HepG2 (cell line): Measurements from ENCODE around the gene CMPK1. TPM values are rescaled to one million over a fixed set of nuclear protein-coding genes. Genes with fewer than 3 reads are reported as not detected.

ENCODE experiments used
- ATAC-seq: fragments of 200-7000 bp; cut with Tn5 transposase; 3 replicates; pipeline ENCODE4 v1.9.1; 2020; ENCODE audit warnings: mild to moderate bottlenecking, moderate library complexity
- BruUV-seq: library from RNA; stranded (reverse); fragments of 400-500 nt; replicated peaks from 2 replicates; lab custom pipeline; 2021; lab: Mats Ljungman, UMichigan
- CTCF ChIA-PET: fragments of 300-600 bp; formaldehyde crosslinking; extraction: SDS; loops from one replicate; lab custom pipeline; 2021; ENCODE audit warnings: low total read pairs, inconsistent platforms, low intra/inter-chr PET ratio; lab: Yijun Ruan, JAX
- POLR2A ChIA-PET: fragments of 350-600 bp; sonication (Branson Sonifier 250); formaldehyde crosslinking; loops from one replicate; lab custom pipeline; 2020; ENCODE audit warnings: antibody characterized with exemption, inconsistent platforms; lab: Yijun Ruan, JAX
- DNase-seq: peaks from one replicate; pipeline ENCODE4 v3.0.0-alpha.2; 2015; ENCODE audit warnings: low spot score
- FAIRE-seq: peaks from 3 replicates; lab custom pipeline; 2011; peaks lifted over from hg19 to GRCh38; lab: Jason Lieb, UNC
- H2AFZ ChIP-seq: one replicate; pipeline ENCODE4 v1.6.1; 2011; ENCODE audit warnings: low read length, inconsistent platforms
- H3K27ac ChIP-seq: fragments of 300-600 bp; 3 replicates; pipeline ENCODE4 v1.8.0; 2011; ENCODE audit warnings: mixed run types, mild to moderate bottlenecking, mixed read lengths, low read length, inconsistent platforms; ENCODE audit not compliant: insufficient read depth; ENCODE audit errors: extremely low read length
- H3K27me3 ChIP-seq, 2 experiments: fragments of 200-600 bp in 1 of 2; 2 replicates in 1 of 2; 3 replicates in 1 of 2; pipeline versions ENCODE4 v1.6.0 to v1.8.0; 2011; ENCODE audit warnings: low read length in 2 of 2, mild to moderate bottlenecking in 2 of 2, moderate library complexity in 2 of 2, inconsistent platforms in 1 of 2; ENCODE audit not compliant: insufficient read depth in 2 of 2, control insufficient read depth in 1 of 2
- H3K36me3 ChIP-seq, 2 experiments: fragments of 200-600 bp in 1 of 2; replicated peaks in 1 of 2; 2 replicates in 1 of 2; 3 replicates in 1 of 2; pipeline versions ENCODE4 v1.5.1 to v1.8.0; 2011; ENCODE audit warnings: low read length in 2 of 2, inconsistent platforms in 1 of 2; ENCODE audit not compliant: insufficient read depth in 2 of 2, control insufficient read depth in 1 of 2
- H3K4me1 ChIP-seq: 2 replicates; pipeline ENCODE4 v1.5.1; 2012; ENCODE audit warnings: low read length, inconsistent platforms; ENCODE audit not compliant: insufficient read depth
- H3K4me2 ChIP-seq: 2 replicates; pipeline ENCODE4 v1.6.0; 2011; ENCODE audit warnings: low read depth, low read length, inconsistent platforms
- H3K4me3 ChIP-seq, 3 experiments: fragments of 200-600 bp in 1 of 3; sonication (generic), shearing (Covaris generic) in 1 of 3; replicated peaks in 1 of 3; 2 replicates each; pipeline ENCODE4 v1.5.1; 2011 to 2016; ENCODE audit warnings: low read length in 3 of 3, inconsistent platforms in 2 of 3, low read depth in 2 of 3, mild to moderate bottlenecking in 2 of 3, control low read depth in 1 of 3, mixed read lengths in 1 of 3; ENCODE audit not compliant: insufficient read depth in 1 of 3
- H3K79me2 ChIP-seq: one replicate; pipeline ENCODE4 v1.6.1; 2011; ENCODE audit warnings: low read length, inconsistent platforms; ENCODE audit not compliant: insufficient read depth
- H3K9ac ChIP-seq: 2 replicates; pipeline ENCODE4 v1.6.0; 2011; ENCODE audit warnings: mild to moderate bottlenecking, low read depth, low read length, inconsistent platforms; ENCODE audit not compliant: insufficient read depth
- H3K9me3 ChIP-seq: 2 replicates; pipeline ENCODE4 v1.5.1; 2012; ENCODE audit warnings: mild to moderate bottlenecking, low read length
- H4K20me1 ChIP-seq: 2 replicates; pipeline ENCODE4 v1.6.0; 2011; ENCODE audit warnings: inconsistent platforms, mild to moderate bottlenecking, low read length, moderate library complexity; ENCODE audit not compliant: insufficient read depth
- BORCS8-MEF2B ChIP-seq: sonication (generic); formaldehyde crosslinking; IDR thresholded peaks from 2 replicates; pipeline ENCODE4 v1.8.0; 2022; ENCODE audit warnings: mild to moderate bottlenecking, missing genetic modification reagents
- CBX5 ChIP-seq: sonication (generic); formaldehyde crosslinking; IDR thresholded peaks from 2 replicates; pipeline ENCODE4 v1.4.0; 2020; ENCODE audit warnings: missing genetic modification reagents, borderline replicate concordance
- FLYWCH1 ChIP-seq: sonication (generic); formaldehyde crosslinking; IDR thresholded peaks from 2 replicates; pipeline ENCODE4 v1.8.1; 2023; ENCODE audit warnings: mild to moderate bottlenecking, missing genetic modification reagents
- GABPA ChIP-seq, 2 experiments: IDR thresholded peaks; 2 replicates each; pipeline ENCODE4 v1.6.1; 2011 to 2016; ENCODE audit warnings: low read depth in 2 of 2, low read length in 1 of 2, missing biosample characterization in 1 of 2, missing genetic modification characterization in 1 of 2
- HNF1A ChIP-seq, 2 experiments: sonication (generic) in 1 of 2; formaldehyde crosslinking in 1 of 2; IDR thresholded peaks; 2 replicates each; pipeline versions ENCODE4 v1.4.0 to v1.6.1; 2016 to 2020; ENCODE audit warnings: borderline replicate concordance in 1 of 2, low read depth in 1 of 2, mild to moderate bottlenecking in 1 of 2, missing genetic modification reagents in 1 of 2
- MBNL3 ChIP-seq: fragments of 250-450 bp; sonication (Bioruptor Pico); conservative IDR thresholded peaks from 2 replicates; pipeline ENCODE4 v1.8.0; 2022; ENCODE audit warnings: mild to moderate bottlenecking, inconsistent platforms
- NAIF1 ChIP-seq: sonication (generic); formaldehyde crosslinking; IDR thresholded peaks from 2 replicates; pipeline ENCODE4 v1.5.0; 2020; ENCODE audit warnings: mild to moderate bottlenecking, missing genetic modification reagents, borderline replicate concordance
- PHB2 ChIP-seq: fragments of 450-650 bp; IDR thresholded peaks from 2 replicates; pipeline ENCODE4 v1.6.1; 2018; ENCODE audit not compliant: partially characterized antibody
- TARDBP ChIP-seq: sonication (generic); formaldehyde crosslinking; IDR thresholded peaks from 2 replicates; pipeline ENCODE4 v1.8.0; 2022; ENCODE audit warnings: mild to moderate bottlenecking, missing genetic modification reagents
- ZFX ChIP-seq: sonication (generic); formaldehyde crosslinking; IDR thresholded peaks from 2 replicates; pipeline ENCODE4 v1.4.0; 2020; ENCODE audit warnings: mild to moderate bottlenecking, low read depth, missing genetic modification reagents, moderate library complexity
- WGBS: methylation state at CpG from one replicate; pipeline ENCODE4 v1.1.6; 2017; ENCODE audit warnings: low lambda C conversion rate; 5-methylcytosine and 5-hydroxymethylcytosine counted together
- in situ Hi-C: cut with HindIII; loops from 2 replicates; pipeline ENCODE4 v1.10.0; 2017; ENCODE audit warnings: low pct_unique_long_range_greater_than_20kb; ENCODE audit not compliant: extremely low pct_ligation_motif_present
- intact Hi-C: fragments of 100-400 bp; cut with micrococcal nuclease; formaldehyde crosslinking; loops from one replicate; pipeline ENCODE4 v1.10.0; 2022; ENCODE audit not compliant: unreplicated experiment
- polyA plus RNA-seq, 8 experiments: library from polyadenylated mRNA; depleted of rRNA in 3 of 8; stranded (reverse) in 7 of 8; unstranded in 1 of 8; fragments of >200 nt; fragmentation: Illumina TruSeq in 4 of 8; extraction: Trizol in 4 of 8; gene quantifications; 2 replicates each; pipeline versions ENCODE4 v1.2.1 to v1.2.3, GENCODE V29; 2011 to 2016; ENCODE audit warnings: low read depth in 4 of 8, missing spikeins in 1 of 8, mixed read lengths in 1 of 8; ENCODE audit not compliant: insufficient read depth in 1 of 8
- total RNA-seq, 5 experiments: library from RNA; depleted of rRNA; stranded (reverse); fragments of >200 nt; fragmentation: Illumina TruSeq; extraction: Trizol; gene quantifications; 2 replicates each; pipeline ENCODE4 v1.2.3, GENCODE V29; 2016; ENCODE audit warnings: low read depth in 1 of 5

CMPK1 gene
- total and polyA plus RNA-seq, 2 of the 13 experiments (the other 11 are each of a cell fraction or from before 2014, with no cell fraction given) = 38.3 to 92.0 TPM

DNA sequence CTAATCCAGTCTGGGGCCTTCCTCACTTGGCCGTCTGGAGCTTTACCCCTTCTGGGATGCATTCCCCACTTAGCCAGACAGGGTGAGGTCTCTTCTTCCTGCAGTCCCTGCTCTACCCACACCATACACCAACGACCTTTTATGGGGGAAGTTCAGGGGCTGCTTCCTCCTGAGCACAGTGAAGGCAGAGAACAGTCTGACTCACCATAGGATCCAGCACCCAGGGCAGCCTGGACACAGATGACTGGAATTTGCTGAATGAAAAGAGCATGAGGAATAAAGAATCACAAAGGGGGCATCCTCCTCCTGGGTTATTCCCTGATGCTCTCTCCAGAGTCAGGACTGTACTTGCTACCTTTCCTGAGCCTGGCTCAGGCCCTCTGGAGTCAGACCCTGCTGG lies 77.8 kb downstream of the CMPK1 start:
- no peaks in the 10 kb centered on the region for H4K20me1 ChIP-seq
- in situ Hi-C loops = no loop called here
- H3K36me3 ChIP-seq = no peaks in the 10 kb centered on the region
- TF ChIP-seq CBX5 (CRISPR knock-in tag) (no peak), NAIF1 (CRISPR knock-in tag) (no peak), PHB2 (no peak), FLYWCH1 (CRISPR knock-in tag) (no peak)
- DNase-seq (no peak), FAIRE-seq (no peak), ATAC-seq (peak; percentile 30)
- 17% methylated on average over 2 of the region's 2 CpGs for WGBS
- BruUV-seq = no TSS peak
- no peak overlapping the region for H3K9ac ChIP-seq
- ChIA-PET CTCF (no interaction called here), POLR2A (no interaction called here)
- no peak overlapping the region for H3K4me2 ChIP-seq
- H3K79me2 ChIP-seq = no peaks in the 10 kb centered on the region
- no peak overlapping the region for H3K27ac ChIP-seq
- H3K4me3 ChIP-seq = no peak overlapping the region
- no peaks in the 10 kb centered on the region for H3K9me3 ChIP-seq
- H3K27me3 ChIP-seq = peaks cover 2 to 39% of the 10 kb centered on the region in 2 experiments; a peak in 4 of 5 replicates
- intact Hi-C loops = no loop called here
- H2AFZ ChIP-seq = no peak overlapping the region
- H3K4me1 ChIP-seq = peaks cover 13% of the 10 kb centered on the region; the same call in 1 of the 2 replicates

GRCh38 chr1:47412437-47412836 lies 78.8 kb downstream of the CMPK1 start:
- Histone ChIP-seq H3K4me1 (peaks cover 13% of the 10 kb centered on the region; the same call in 1 of the 2 replicates), H3K27ac (no peak overlapping the region), H2AFZ (no peak overlapping the region), H4K20me1 (no peaks in the 10 kb centered on the region), H3K79me2 (no peaks in the 10 kb centered on the region), H3K27me3 (peaks cover 2 to 39% of the 10 kb centered on the region in 2 experiments; a peak in 4 of 5 replicates), H3K36me3 (no peaks in the 10 kb centered on the region), H3K4me3 (peak overlapping the region in 1 of 3 experiments; percentile 25; a peak in 1 of 6 replicates), H3K4me2 (peak overlapping the region; percentile 33), H3K9me3 (no peaks in the 10 kb centered on the region), H3K9ac (no peak overlapping the region)
- ATAC-seq (peak; percentile 67), DNase-seq (no peak), FAIRE-seq (no peak)
- POLR2A ChIA-PET = no interaction called here
- BruUV-seq = no TSS peak
- in situ Hi-C loops = no loop called here
- intact Hi-C loops = no loop called here
- no CpG with 5 or more reads among the region's 14 CpGs for WGBS
- CTCF ChIA-PET = no interaction called here
- TF ChIP-seq GABPA (IDR thresholded peaks at IDR 0.05; ENCODE audit: low read depth, low read length) = no peak
- 0 out of 2 replicates have a peak, but pooled peaks have one; percentile 32 for TF ChIP-seq GABPA (CRISPR knock-in tag; IDR thresholded peaks at IDR 0.05; ENCODE audit: low read depth)
- TF ChIP-seq BORCS8-MEF2B (CRISPR knock-in tag) = no peak
- no peak for TF ChIP-seq HNF1A (IDR thresholded peaks at IDR 0.05; ENCODE audit: low read depth)
- no peak for TF ChIP-seq HNF1A (CRISPR knock-in tag; IDR thresholded peaks at IDR 0.05; ENCODE audit: borderline replicate concordance)
- peak; percentile 36; the same call in 1 of the 2 replicates for TF ChIP-seq ZFX (CRISPR knock-in tag)
- no peak for TF ChIP-seq TARDBP (CRISPR knock-in tag)
- no peak for TF ChIP-seq MBNL3 (CRISPR knock-in tag)
